HepG2 (cell line): Measurements from ENCODE around the gene TMEM9. TPM values are rescaled to one million over a fixed set of nuclear protein-coding genes. Genes with fewer than 3 reads are reported as not detected.

Experiments
- ATAC-seq: fragments of 200-7000 bp; cut with Tn5 transposase; 3 replicates; pipeline ENCODE4 v1.9.1; 2020; ENCODE audit warnings: mild to moderate bottlenecking, moderate library complexity
- BruUV-seq: library from RNA; stranded (reverse); fragments of 400-500 nt; replicated peaks from 2 replicates; lab custom pipeline; 2021; lab: Mats Ljungman, UMichigan
- CTCF ChIA-PET: fragments of 300-600 bp; formaldehyde crosslinking; extraction: SDS; loops from one replicate; lab custom pipeline; 2021; ENCODE audit warnings: low total read pairs, inconsistent platforms, low intra/inter-chr PET ratio; lab: Yijun Ruan, JAX
- POLR2A ChIA-PET: fragments of 350-600 bp; sonication (Branson Sonifier 250); formaldehyde crosslinking; loops from one replicate; lab custom pipeline; 2020; ENCODE audit warnings: antibody characterized with exemption, inconsistent platforms; lab: Yijun Ruan, JAX
- DNase-seq: peaks from one replicate; pipeline ENCODE4 v3.0.0-alpha.2; 2015; ENCODE audit warnings: low spot score
- FAIRE-seq: peaks from 3 replicates; lab custom pipeline; 2011; peaks lifted over from hg19 to GRCh38; lab: Jason Lieb, UNC
- H2AFZ ChIP-seq: one replicate; pipeline ENCODE4 v1.6.1; 2011; ENCODE audit warnings: low read length, inconsistent platforms
- H3K27ac ChIP-seq: fragments of 300-600 bp; 3 replicates; pipeline ENCODE4 v1.8.0; 2011; ENCODE audit warnings: mixed run types, mild to moderate bottlenecking, mixed read lengths, low read length, inconsistent platforms; ENCODE audit not compliant: insufficient read depth; ENCODE audit errors: extremely low read length
- H3K27me3 ChIP-seq, 2 experiments: fragments of 200-600 bp in 1 of 2; 2 replicates in 1 of 2; 3 replicates in 1 of 2; pipeline versions ENCODE4 v1.6.0 to v1.8.0; 2011; ENCODE audit warnings: low read length in 2 of 2, mild to moderate bottlenecking in 2 of 2, moderate library complexity in 2 of 2, inconsistent platforms in 1 of 2; ENCODE audit not compliant: insufficient read depth in 2 of 2, control insufficient read depth in 1 of 2
- H3K36me3 ChIP-seq, 2 experiments: fragments of 200-600 bp in 1 of 2; replicated peaks in 1 of 2; 2 replicates in 1 of 2; 3 replicates in 1 of 2; pipeline versions ENCODE4 v1.5.1 to v1.8.0; 2011; ENCODE audit warnings: low read length in 2 of 2, inconsistent platforms in 1 of 2; ENCODE audit not compliant: insufficient read depth in 2 of 2, control insufficient read depth in 1 of 2
- H3K4me1 ChIP-seq: 2 replicates; pipeline ENCODE4 v1.5.1; 2012; ENCODE audit warnings: low read length, inconsistent platforms; ENCODE audit not compliant: insufficient read depth
- H3K4me2 ChIP-seq: 2 replicates; pipeline ENCODE4 v1.6.0; 2011; ENCODE audit warnings: low read depth, low read length, inconsistent platforms
- H3K4me3 ChIP-seq, 3 experiments: fragments of 200-600 bp in 1 of 3; sonication (generic), shearing (Covaris generic) in 1 of 3; replicated peaks in 1 of 3; 2 replicates each; pipeline ENCODE4 v1.5.1; 2011 to 2016; ENCODE audit warnings: low read length in 3 of 3, inconsistent platforms in 2 of 3, low read depth in 2 of 3, mild to moderate bottlenecking in 2 of 3, control low read depth in 1 of 3, mixed read lengths in 1 of 3; ENCODE audit not compliant: insufficient read depth in 1 of 3
- H3K79me2 ChIP-seq: one replicate; pipeline ENCODE4 v1.6.1; 2011; ENCODE audit warnings: low read length, inconsistent platforms; ENCODE audit not compliant: insufficient read depth
- H3K9ac ChIP-seq: 2 replicates; pipeline ENCODE4 v1.6.0; 2011; ENCODE audit warnings: mild to moderate bottlenecking, low read depth, low read length, inconsistent platforms; ENCODE audit not compliant: insufficient read depth
- H3K9me3 ChIP-seq: 2 replicates; pipeline ENCODE4 v1.5.1; 2012; ENCODE audit warnings: mild to moderate bottlenecking, low read length
- H4K20me1 ChIP-seq: 2 replicates; pipeline ENCODE4 v1.6.0; 2011; ENCODE audit warnings: inconsistent platforms, mild to moderate bottlenecking, low read length, moderate library complexity; ENCODE audit not compliant: insufficient read depth
- ETS1 ChIP-seq: sonication (generic); formaldehyde crosslinking; IDR thresholded peaks from 2 replicates; pipeline ENCODE4 v1.4.0; 2020; ENCODE audit warnings: missing genetic modification reagents
- GPN1 ChIP-seq: sonication (generic); formaldehyde crosslinking; IDR thresholded peaks from 2 replicates; pipeline ENCODE4 v1.5.1; 2020; ENCODE audit warnings: missing genetic modification reagents, borderline replicate concordance
- HMGXB3 ChIP-seq: sonication (generic); formaldehyde crosslinking; IDR thresholded peaks from 2 replicates; pipeline ENCODE4 v1.4.0; 2020; ENCODE audit warnings: missing genetic modification reagents, borderline replicate concordance
- MYNN ChIP-seq: sonication (generic); formaldehyde crosslinking; IDR thresholded peaks from 2 replicates; pipeline ENCODE4 v1.4.0; 2020; ENCODE audit warnings: mild to moderate bottlenecking, low read depth, missing genetic modification reagents
- POLR2AphosphoS2 ChIP-seq: IDR thresholded peaks from 2 replicates; pipeline ENCODE4 v1.6.1; 2011; ENCODE audit warnings: low read depth, low read length, improper control_type of control experiment
- PRPF4 ChIP-seq: fragments of 200-400 bp; formaldehyde crosslinking; IDR thresholded peaks from 2 replicates; pipeline ENCODE4 v1.6.1; 2016; ENCODE audit warnings: low read length, low read depth; ENCODE audit not compliant: poor library complexity, severe bottlenecking
- ZNF460 ChIP-seq: sonication (generic); formaldehyde crosslinking; IDR thresholded peaks from 2 replicates; pipeline ENCODE4 v1.5.1; 2020; ENCODE audit warnings: missing genetic modification reagents, mild to moderate bottlenecking, borderline replicate concordance
- ZNF589 ChIP-seq: sonication (generic); formaldehyde crosslinking; conservative IDR thresholded peaks from 2 replicates; pipeline ENCODE4 v1.8.0; 2022; ENCODE audit warnings: mild to moderate bottlenecking, moderate library complexity, missing genetic modification reagents
- ZNF691 ChIP-seq: sonication (generic); formaldehyde crosslinking; IDR thresholded peaks from 2 replicates; pipeline ENCODE4 v1.4.0; 2020; ENCODE audit warnings: missing genetic modification reagents, low read depth, mild to moderate bottlenecking, borderline replicate concordance
- ZSCAN22 ChIP-seq: sonication (generic); formaldehyde crosslinking; IDR thresholded peaks from 2 replicates; pipeline ENCODE4 v1.4.0; 2020; ENCODE audit warnings: mild to moderate bottlenecking, missing genetic modification reagents
- WGBS: methylation state at CpG from one replicate; pipeline ENCODE4 v1.1.6; 2017; ENCODE audit warnings: low lambda C conversion rate; 5-methylcytosine and 5-hydroxymethylcytosine counted together
- in situ Hi-C: cut with HindIII; loops from 2 replicates; pipeline ENCODE4 v1.10.0; 2017; ENCODE audit warnings: low pct_unique_long_range_greater_than_20kb; ENCODE audit not compliant: extremely low pct_ligation_motif_present
- intact Hi-C: fragments of 100-400 bp; cut with micrococcal nuclease; formaldehyde crosslinking; loops from one replicate; pipeline ENCODE4 v1.10.0; 2022; ENCODE audit not compliant: unreplicated experiment
- polyA plus RNA-seq, 8 experiments: library from polyadenylated mRNA; depleted of rRNA in 3 of 8; stranded (reverse) in 7 of 8; unstranded in 1 of 8; fragments of >200 nt; fragmentation: Illumina TruSeq in 4 of 8; extraction: Trizol in 4 of 8; gene quantifications; 2 replicates each; pipeline versions ENCODE4 v1.2.1 to v1.2.3, GENCODE V29; 2011 to 2016; ENCODE audit warnings: low read depth in 4 of 8, missing spikeins in 1 of 8, mixed read lengths in 1 of 8; ENCODE audit not compliant: insufficient read depth in 1 of 8
- total RNA-seq, 5 experiments: library from RNA; depleted of rRNA; stranded (reverse); fragments of >200 nt; fragmentation: Illumina TruSeq; extraction: Trizol; gene quantifications; 2 replicates each; pipeline ENCODE4 v1.2.3, GENCODE V29; 2016; ENCODE audit warnings: low read depth in 1 of 5
- TF ChIP-seq, protein P1 (sequence below): sonication (generic); formaldehyde crosslinking; conservative IDR thresholded peaks from 2 replicates; pipeline ENCODE4 v1.8.0; 2022; ENCODE audit warnings: low read depth, missing genetic modification reagents

The TMEM9 gene
- total and polyA plus RNA-seq, 2 of the 13 experiments (the other 11 are each of a cell fraction or from before 2014, with no cell fraction given) = 60.9 to 102 TPM

GRCh38 chr1:201153474-201154388 is 543 bp downstream of the TMEM9 start:
- WGBS = 57% methylated on average over 1 of the region's 37 CpGs
- Histone ChIP-seq H3K4me1 (peaks cover 19% of the 10 kb centered on the region), H3K4me3 (peak overlapping the region; percentile 77 to 95 (median 85)), H3K36me3 (peaks cover 5 to 29% of the 10 kb centered on the region in 2 experiments; a peak in 4 of 5 replicates), H4K20me1 (no peaks in the 10 kb centered on the region), H3K9ac (peak overlapping the region; percentile 67), H3K79me2 (peaks cover 10% of the 10 kb centered on the region), H3K9me3 (no peaks in the 10 kb centered on the region), H3K4me2 (peak overlapping the region; percentile 94), H3K27me3 (no peaks in the 10 kb centered on the region; a peak in 1 of 5 replicates), H2AFZ (no peak overlapping the region), H3K27ac (peak overlapping the region; percentile 42)
- CTCF ChIA-PET = no interaction called here
- FAIRE-seq (no peak), DNase-seq (no peak), ATAC-seq (peak; percentile 90)
- POLR2A ChIA-PET = interaction anchor here (0.9 to 3.9 kb wide), 6 partner anchors 9 to 247 kb away, joined by 3 to 30 read pairs (median 5); no protein-coding TSS in a partner anchor
- no TSS peak for BruUV-seq
- intact Hi-C loops = loop anchor here (1.0 kb wide), 2 partner anchors 17 to 32 kb away; no protein-coding TSS in a partner anchor
- in situ Hi-C loops = no loop called here
- no peak for TF ChIP-seq HMGXB3
- no peak for TF ChIP-seq PRPF4
- TF ChIP-seq ZNF691 (CRISPR knock-in tag) = no peak
- no peak for TF ChIP-seq ZNF460 (CRISPR knock-in tag)
- TF ChIP-seq, protein P1, sequence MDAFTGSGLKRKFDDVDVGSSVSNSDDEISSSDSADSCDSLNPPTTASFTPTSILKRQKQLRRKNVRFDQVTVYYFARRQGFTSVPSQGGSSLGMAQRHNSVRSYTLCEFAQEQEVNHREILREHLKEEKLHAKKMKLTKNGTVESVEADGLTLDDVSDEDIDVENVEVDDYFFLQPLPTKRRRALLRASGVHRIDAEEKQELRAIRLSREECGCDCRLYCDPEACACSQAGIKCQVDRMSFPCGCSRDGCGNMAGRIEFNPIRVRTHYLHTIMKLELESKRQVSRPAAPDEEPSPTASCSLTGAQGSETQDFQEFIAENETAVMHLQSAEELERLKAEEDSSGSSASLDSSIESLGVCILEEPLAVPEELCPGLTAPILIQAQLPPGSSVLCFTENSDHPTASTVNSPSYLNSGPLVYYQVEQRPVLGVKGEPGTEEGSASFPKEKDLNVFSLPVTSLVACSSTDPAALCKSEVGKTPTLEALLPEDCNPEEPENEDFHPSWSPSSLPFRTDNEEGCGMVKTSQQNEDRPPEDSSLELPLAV (CRISPR knock-in tag) = no peak
- no peak for TF ChIP-seq ZSCAN22 (CRISPR knock-in tag)
- TF ChIP-seq GPN1 = no peak
- TF ChIP-seq POLR2AphosphoS2 = no peak
- no peak for TF ChIP-seq ETS1 (CRISPR knock-in tag)
- TF ChIP-seq ZNF589 = no peak
- TF ChIP-seq MYNN (CRISPR knock-in tag) = no peak
